Stimulated activated CD8-positive, alpha-beta memory T cell treated with anti-CD3 and anti-CD28 coated beads, Interleukin-4, amount 100 ng/mL, for 1 hour (primary cell): ENCODE results near the gene GAD1.

Experiments
- DNase-seq, 2 donors: peaks; one replicate each; pipeline ENCODE4 v3.0.0-alpha.2; 2020; ENCODE audit warnings: low read depth in 2 of 2, low spot score in 1 of 2

The GAD1 gene

GRCh38 chr2:170816504-170817092, at the start of gene GAD1:
Gene GAD1, plus strand, starts transcription at chr2:170816887. Its CDS starts 1,705 bp downstream, at chr2:170818592.
- DNase-seq, result no peak

GRCh38 chr2:170770008-170770605, 46.6 kb upstream of the GAD1 start, which contains the start of gene ERICH2:
Gene ERICH2, plus strand, starts transcription at chr2:170770378. Its CDS starts 304 bp downstream, at chr2:170770682.
- DNase-seq, result no peak

GRCh38 chr2:170770606-170771420, 45.9 kb upstream of the GAD1 start:
- peak; percentile 25 to 34 for DNase-seq

GRCh38 chr2:170771421-170771937, 45.2 kb upstream of the GAD1 start:
- no peak for DNase-seq

- DNase-seq, result no peak
These were observed 44.4 kb upstream of the GAD1 start for GRCh38 chr2:170772295-170772694.

- no peak for DNase-seq
These were observed 42.6 kb upstream of the GAD1 start for GRCh38 chr2:170774074-170774473.

GRCh38 chr2:170778900-170779299, 37.8 kb upstream of the GAD1 start:
- no peak for DNase-seq

GRCh38 chr2:170779304-170779703, 37.4 kb upstream of the GAD1 start:
- DNase-seq, result no peak

GRCh38 chr2:170782673-170783072, 34.0 kb upstream of the GAD1 start:
- no peak for DNase-seq

GRCh38 chr2:170783549-170783948, 33.1 kb upstream of the GAD1 start:
- DNase-seq, result no peak

GRCh38 chr2:170798996-170799395, 17.7 kb upstream of the GAD1 start:
- DNase-seq, result no peak

GRCh38 chr2:170806548-170806947, 10.1 kb upstream of the GAD1 start:
- DNase-seq, result no peak

GRCh38 chr2:170812710-170813600, 3.7 kb upstream of the GAD1 start:
- no peak for DNase-seq

GRCh38 chr2:170813611-170814532, 2.8 kb upstream of the GAD1 start:
- DNase-seq, result no peak

- DNase-seq, result no peak
These were observed 2.0 kb upstream of the GAD1 start for GRCh38 chr2:170814533-170815230.

- DNase-seq, result no peak
These were observed 1.4 kb upstream of the GAD1 start for GRCh38 chr2:170815311-170815710.

GRCh38 chr2:170815746-170816503, 762 bp upstream of the GAD1 start:
- DNase-seq, result no peak
